K562 (cell line): ENCODE measurements around the gene SSR4.

ENCODE experiments used
- KLF16 ChIP-seq: IDR thresholded peaks from 2 replicates; pipeline ENCODE4 v1.6.1; 2016; ENCODE audit warnings: antibody characterized with exemption
- ZNF316 ChIP-seq: fragments of 450-650 bp; IDR thresholded peaks from 2 replicates; pipeline ENCODE4 v1.6.1; 2016
- ZNF644 ChIP-seq: fragments of 200-800 bp; sonication (Bioruptor generic); IDR thresholded peaks from 2 replicates; pipeline ENCODE4 v1.6.1; 2016; ENCODE audit warnings: low read depth, missing genetic modification characterization, missing compliant biosample characterization
- TF ChIP-seq, protein P1 (sequence below): fragments of 250-450 bp; sonication (Bioruptor Pico); IDR thresholded peaks from 2 replicates; pipeline ENCODE4 v1.5.0; 2021

DNA sequence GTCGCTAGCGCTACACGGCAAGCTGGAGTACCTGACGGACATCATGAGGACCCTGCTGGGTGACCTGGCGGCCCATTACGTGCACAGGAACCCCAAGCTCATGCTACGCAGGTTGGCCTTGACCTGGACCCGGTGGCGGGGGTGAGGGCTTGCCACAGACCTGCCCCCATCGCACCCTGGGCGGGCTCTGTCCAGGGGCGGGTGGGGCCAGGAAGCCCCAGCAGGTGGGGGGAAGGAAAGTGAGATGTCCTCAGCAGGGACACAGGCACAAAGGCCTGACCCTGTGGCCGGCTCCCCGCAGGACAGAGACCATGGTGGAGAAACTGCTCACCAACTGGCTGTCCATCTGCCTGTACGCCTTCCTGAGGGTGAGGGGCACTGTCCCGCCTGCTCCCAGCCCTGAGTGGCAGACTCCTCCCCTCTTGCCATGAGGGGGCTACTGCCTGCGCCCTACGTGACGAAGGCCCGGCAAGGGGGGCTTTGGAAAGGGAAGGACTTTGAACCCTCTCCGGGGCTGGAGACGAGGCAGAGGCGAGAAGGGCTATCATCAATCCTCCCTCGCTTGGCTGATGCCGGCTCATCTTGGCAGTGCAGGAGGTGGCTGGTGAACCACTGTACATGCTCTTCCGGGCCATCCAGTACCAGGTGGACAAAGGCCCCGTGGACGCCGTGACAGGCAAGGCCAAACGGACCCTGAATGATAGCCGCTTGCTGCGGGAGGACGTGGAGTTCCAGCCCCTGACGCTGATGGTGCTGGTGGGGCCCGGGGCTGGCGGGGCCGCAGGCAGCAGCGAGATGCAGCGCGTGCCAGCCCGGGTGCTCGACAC, 19.0 kb upstream of the SSR4 start:
- TF ChIP-seq ZNF316 (no peak), KLF16 (no peak), ZNF644 (tag) (no peak)
- TF ChIP-seq, protein P1, sequence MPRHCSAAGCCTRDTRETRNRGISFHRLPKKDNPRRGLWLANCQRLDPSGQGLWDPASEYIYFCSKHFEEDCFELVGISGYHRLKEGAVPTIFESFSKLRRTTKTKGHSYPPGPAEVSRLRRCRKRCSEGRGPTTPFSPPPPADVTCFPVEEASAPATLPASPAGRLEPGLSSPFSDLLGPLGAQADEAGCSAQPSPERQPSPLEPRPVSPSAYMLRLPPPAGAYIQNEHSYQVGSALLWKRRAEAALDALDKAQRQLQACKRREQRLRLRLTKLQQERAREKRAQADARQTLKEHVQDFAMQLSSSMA (CRISPR knock-in tag) = no peak
